K562 (cell line): ENCODE measurements around the gene TMEM135. TPM values are rescaled to one million over a fixed set of nuclear protein-coding genes. Genes with fewer than 3 reads are reported as not detected.

Experiments used
- ATAC-seq: fragments of 200-7000 bp; cut with Tn5 transposase; 3 replicates; pipeline ENCODE4 v1.9.1; 2020; ENCODE audit warnings: moderate library complexity
- BruUV-seq: library from RNA; stranded (reverse); fragments of 400-500 nt; replicated peaks from 2 replicates; lab custom pipeline; 2021; lab: Mats Ljungman, UMichigan
- CTCF ChIA-PET: fragments of 300-600 bp; formaldehyde crosslinking; extraction: SDS; loops from one replicate; lab custom pipeline; 2021; ENCODE audit warnings: low intra/inter-chr PET ratio; lab: Yijun Ruan, JAX
- POLR2A ChIA-PET: fragments of 300-600, 350-650 bp; sonication (Branson Sonifier 250); formaldehyde crosslinking; extraction: SDS; loops from one replicate; lab custom pipeline; 2021; ENCODE audit warnings: antibody characterized with exemption, inconsistent platforms; lab: Yijun Ruan, JAX
- DNase-seq, 4 experiments: peaks; one replicate each; pipeline versions ENCODE4 v3.0.0 to v3.0.0-alpha.2; 2011 to 2018; ENCODE audit warnings: low spot score in 3 of 4, mixed read lengths in 3 of 4; ENCODE audit errors: extremely low read depth in 1 of 4
- FAIRE-seq: peaks from 2 replicates; lab custom pipeline; 2011; peaks lifted over from hg19 to GRCh38; lab: Jason Lieb, UNC
- H2AFZ ChIP-seq: 2 replicates; pipeline ENCODE4 v1.6.0; 2011; ENCODE audit warnings: low read depth, low read length, control low read depth, inconsistent platforms
- H3K27ac ChIP-seq: fragments of 200-600 bp; 3 replicates; pipeline ENCODE4 v1.8.0; 2011; ENCODE audit warnings: low read depth, mild to moderate bottlenecking, control low read depth, inconsistent platforms, low read length, moderate library complexity, mixed read lengths; ENCODE audit errors: extremely low read depth
- H3K27me3 ChIP-seq, 2 experiments: fragments of 300-600 bp in 1 of 2; 2 replicates in 1 of 2; 3 replicates in 1 of 2; pipeline versions ENCODE4 v1.6.0 to v1.8.0; 2011; ENCODE audit warnings: inconsistent platforms in 2 of 2, low read length in 2 of 2, mild to moderate bottlenecking in 1 of 2, mixed read lengths in 1 of 2, moderate library complexity in 1 of 2; ENCODE audit not compliant: control insufficient read depth in 2 of 2, insufficient read depth in 2 of 2
- H3K36me3 ChIP-seq: fragments of 300-600 bp; 3 replicates; pipeline ENCODE4 v1.8.0; 2011; ENCODE audit warnings: mild to moderate bottlenecking, low read length, inconsistent platforms; ENCODE audit not compliant: control insufficient read depth, insufficient read depth
- H3K4me1 ChIP-seq, 2 experiments: fragments of 200-600 bp in 1 of 2; replicated peaks in 1 of 2; 2 replicates in 1 of 2; 3 replicates in 1 of 2; pipeline versions ENCODE4 v1.5.1 to v1.8.0; 2011; ENCODE audit warnings: inconsistent platforms in 2 of 2, low read length in 2 of 2, mild to moderate bottlenecking in 1 of 2, mixed read lengths in 1 of 2, moderate library complexity in 1 of 2; ENCODE audit not compliant: control insufficient read depth in 2 of 2, insufficient read depth in 2 of 2
- H3K4me2 ChIP-seq: 2 replicates; pipeline ENCODE4 v1.6.1; 2011; ENCODE audit warnings: low read length, control low read depth, inconsistent platforms, mixed read lengths; ENCODE audit not compliant: insufficient read depth
- H3K4me3 ChIP-seq: fragments of 200-600 bp; sonication (generic), shearing (Covaris generic); 2 replicates; pipeline ENCODE4 v1.5.1; 2016; ENCODE audit warnings: control low read depth, inconsistent platforms
- H3K79me2 ChIP-seq: fragments of 200-600 bp; 3 replicates; pipeline ENCODE4 v1.8.0; 2011; ENCODE audit warnings: low read length, inconsistent platforms; ENCODE audit not compliant: control insufficient read depth, insufficient read depth
- H3K9ac ChIP-seq, 2 experiments: 2 replicates each; pipeline versions ENCODE4 v1.6.0 to v1.6.1; 2011; ENCODE audit warnings: low read depth in 2 of 2, low read length in 2 of 2, control low read depth in 1 of 2, inconsistent platforms in 1 of 2, mild to moderate bottlenecking in 1 of 2, mixed read lengths in 1 of 2; ENCODE audit not compliant: insufficient read depth in 1 of 2
- H3K9me1 ChIP-seq: one replicate; pipeline ENCODE4 v1.6.0; 2011; ENCODE audit warnings: inconsistent platforms, mild to moderate bottlenecking, low read length, moderate library complexity; ENCODE audit not compliant: control insufficient read depth, insufficient read depth
- H3K9me3 ChIP-seq: replicated peaks from 2 replicates; pipeline ENCODE4 v1.5.1; 2011; ENCODE audit warnings: low read depth, low read length, inconsistent platforms; ENCODE audit not compliant: control insufficient read depth, insufficient read depth
- H4K20me1 ChIP-seq: replicated peaks from 2 replicates; pipeline ENCODE4 v1.6.1; 2011; ENCODE audit warnings: low read length, inconsistent platforms, mixed read lengths; ENCODE audit not compliant: control insufficient read depth, insufficient read depth
- BMI1 ChIP-seq: fragments of 150-350 bp; IDR thresholded peaks from 2 replicates; pipeline ENCODE4 v1.6.1; 2014; ENCODE audit warnings: low read length
- CCNT2 ChIP-seq: IDR thresholded peaks from 2 replicates; pipeline ENCODE4 v1.6.1; 2011; ENCODE audit warnings: borderline replicate concordance, low read depth, mild to moderate bottlenecking, moderate library complexity, mixed read lengths, low read length; ENCODE audit not compliant: insufficient read length; ENCODE audit errors: extremely low read depth
- NCOA4 ChIP-seq: fragments of 450-650 bp; IDR thresholded peaks from 2 replicates; pipeline ENCODE4 v1.6.1; 2018; ENCODE audit warnings: mild to moderate bottlenecking; ENCODE audit not compliant: partially characterized antibody
- WGBS: fragments of 100-300 bp; shearing (Covaris generic); methylation state at CpG from one replicate; pipeline ENCODE4 v1.1.6; 2016; ENCODE audit warnings: low coverage, mixed read lengths; ENCODE audit not compliant: insufficient coverage; ENCODE audit errors: missing lambda C conversion rate; 5-methylcytosine and 5-hydroxymethylcytosine counted together
- in situ Hi-C: fragments of 300-500 bp; cut with MboI; formaldehyde crosslinking; loops from 4 replicates; pipeline ENCODE4 v1.15.0; 2018; ENCODE audit warnings: inconsistent platforms, mixed read lengths
- intact Hi-C: fragments of 100-400 bp; cut with micrococcal nuclease; formaldehyde crosslinking; loops from 2 replicates; pipeline ENCODE4 v1.14.2; 2022
- polyA plus RNA-seq, 8 experiments: library from polyadenylated mRNA; depleted of rRNA in 4 of 8; stranded (reverse) in 5 of 8; unstranded in 3 of 8; fragments of >200 nt; fragmentation: Nextera tagmentation in 2 of 8; fragmentation: Illumina TruSeq in 1 of 8; extraction: Ambion mirVana in 2 of 8; extraction: Trizol in 1 of 8; gene quantifications; 2 replicates each; pipeline versions ENCODE4 v1.2.1 to v1.2.3, GENCODE V29; 2011 to 2014; ENCODE audit warnings: inconsistent platforms in 1 of 8, missing spikeins in 1 of 8
- total RNA-seq, 7 experiments: library from RNA; depleted of rRNA in 6 of 7; stranded (reverse); fragments of >200 nt in 6 of 7; fragmentation: Illumina TruSeq in 2 of 7; extraction: Trizol in 2 of 7; gene quantifications; 2 replicates each; pipeline versions ENCODE4 v1.2.1 to v1.2.3, GENCODE V29; 2011 to 2021; ENCODE audit warnings: low replicate concordance in 1 of 7
- TF ChIP-seq, protein P1 (sequence below): fragments of 250-450 bp; sonication (Bioruptor Pico); IDR thresholded peaks from 2 replicates; pipeline ENCODE4 v1.4.0; 2020; ENCODE audit warnings: borderline replicate concordance
- TF ChIP-seq, protein P2 (sequence below): sonication (generic); formaldehyde crosslinking; IDR thresholded peaks from 2 replicates; pipeline ENCODE4 v1.9.0; 2022; ENCODE audit warnings: mild to moderate bottlenecking, missing genetic modification reagents
- TF ChIP-seq, protein P3 (sequence below): fragments of 250-450 bp; sonication (Bioruptor Pico); IDR thresholded peaks from 2 replicates; pipeline ENCODE4 v1.4.0; 2020
- TF ChIP-seq, protein P4 (sequence below): fragments of 450-650 bp; formaldehyde crosslinking; IDR thresholded peaks from 2 replicates; pipeline ENCODE4 v1.4.0; 2020; ENCODE audit warnings: mild to moderate bottlenecking, moderate library complexity
- TF ChIP-seq, protein P5 (sequence below), 2 experiments: fragments of 450-650 bp; conservative IDR thresholded peaks; 2 replicates each; pipeline ENCODE4 v1.6.1; 2017; ENCODE audit warnings: mild to moderate bottlenecking in 2 of 2, moderate library complexity in 2 of 2
- TF ChIP-seq, protein P6 (sequence below): fragments of 250-450 bp; sonication (Bioruptor Pico); IDR thresholded peaks from 2 replicates; pipeline ENCODE4 v1.9.0; 2021; ENCODE audit warnings: mild to moderate bottlenecking

The TMEM135 gene
- total and polyA plus RNA-seq, 9 of the 15 experiments (the other 6 are each of a cell fraction or from before 2014, with no cell fraction given): 17.3 to 53.6 (median 24.9) TPM

DNA sequence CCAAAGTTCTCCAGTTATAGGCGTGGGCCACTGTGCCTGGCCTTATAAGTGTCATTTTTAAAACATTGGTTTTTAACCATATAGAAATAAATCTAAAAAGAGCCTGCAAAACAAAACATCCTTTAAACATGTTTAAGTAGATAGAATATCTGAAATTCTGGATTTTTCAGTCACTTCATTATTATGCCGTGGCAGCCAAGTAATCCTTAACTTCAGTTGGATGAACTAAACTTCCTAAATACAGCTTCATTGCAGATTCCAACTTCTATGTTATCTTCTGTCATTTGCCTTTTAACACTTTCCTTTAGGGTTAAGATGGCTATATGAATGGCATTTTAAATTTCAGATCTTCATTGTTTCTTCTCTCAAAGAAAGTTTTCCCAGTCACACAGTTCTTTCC is 291.4 kb downstream of the TMEM135 start (continued):
- TF ChIP-seq, protein P1, sequence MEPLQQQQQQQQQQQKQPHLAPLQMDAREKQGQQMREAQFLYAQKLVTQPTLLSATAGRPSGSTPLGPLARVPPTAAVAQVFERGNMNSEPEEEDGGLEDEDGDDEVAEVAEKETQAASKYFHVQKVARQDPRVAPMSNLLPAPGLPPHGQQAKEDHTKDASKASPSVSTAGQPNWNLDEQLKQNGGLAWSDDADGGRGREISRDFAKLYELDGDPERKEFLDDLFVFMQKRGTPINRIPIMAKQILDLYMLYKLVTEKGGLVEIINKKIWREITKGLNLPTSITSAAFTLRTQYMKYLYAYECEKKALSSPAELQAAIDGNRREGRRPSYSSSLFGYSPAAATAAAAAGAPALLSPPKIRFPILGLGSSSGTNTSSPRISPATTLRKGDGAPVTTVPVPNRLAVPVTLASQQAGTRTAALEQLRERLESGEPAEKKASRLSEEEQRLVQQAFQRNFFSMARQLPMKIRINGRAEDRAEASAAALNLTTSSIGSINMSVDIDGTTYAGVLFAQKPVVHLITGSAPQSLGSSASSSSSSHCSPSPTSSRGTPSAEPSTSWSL: no peak

- POLR2A ChIA-PET: interaction anchor here (0.5 to 1.0 kb wide), 3 partner anchors 29 to 391 kb away, joined by 3 read pairs; no protein-coding TSS in a partner anchor
- H3K4me2 ChIP-seq: no peak overlapping the region
- TF ChIP-seq NCOA4 (no peak), CCNT2 (no peak), BMI1 (no peak)
- TF ChIP-seq, protein P2, sequence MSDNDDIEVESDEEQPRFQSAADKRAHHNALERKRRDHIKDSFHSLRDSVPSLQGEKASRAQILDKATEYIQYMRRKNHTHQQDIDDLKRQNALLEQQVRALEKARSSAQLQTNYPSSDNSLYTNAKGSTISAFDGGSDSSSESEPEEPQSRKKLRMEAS: no peak
- TF ChIP-seq, protein P3, sequence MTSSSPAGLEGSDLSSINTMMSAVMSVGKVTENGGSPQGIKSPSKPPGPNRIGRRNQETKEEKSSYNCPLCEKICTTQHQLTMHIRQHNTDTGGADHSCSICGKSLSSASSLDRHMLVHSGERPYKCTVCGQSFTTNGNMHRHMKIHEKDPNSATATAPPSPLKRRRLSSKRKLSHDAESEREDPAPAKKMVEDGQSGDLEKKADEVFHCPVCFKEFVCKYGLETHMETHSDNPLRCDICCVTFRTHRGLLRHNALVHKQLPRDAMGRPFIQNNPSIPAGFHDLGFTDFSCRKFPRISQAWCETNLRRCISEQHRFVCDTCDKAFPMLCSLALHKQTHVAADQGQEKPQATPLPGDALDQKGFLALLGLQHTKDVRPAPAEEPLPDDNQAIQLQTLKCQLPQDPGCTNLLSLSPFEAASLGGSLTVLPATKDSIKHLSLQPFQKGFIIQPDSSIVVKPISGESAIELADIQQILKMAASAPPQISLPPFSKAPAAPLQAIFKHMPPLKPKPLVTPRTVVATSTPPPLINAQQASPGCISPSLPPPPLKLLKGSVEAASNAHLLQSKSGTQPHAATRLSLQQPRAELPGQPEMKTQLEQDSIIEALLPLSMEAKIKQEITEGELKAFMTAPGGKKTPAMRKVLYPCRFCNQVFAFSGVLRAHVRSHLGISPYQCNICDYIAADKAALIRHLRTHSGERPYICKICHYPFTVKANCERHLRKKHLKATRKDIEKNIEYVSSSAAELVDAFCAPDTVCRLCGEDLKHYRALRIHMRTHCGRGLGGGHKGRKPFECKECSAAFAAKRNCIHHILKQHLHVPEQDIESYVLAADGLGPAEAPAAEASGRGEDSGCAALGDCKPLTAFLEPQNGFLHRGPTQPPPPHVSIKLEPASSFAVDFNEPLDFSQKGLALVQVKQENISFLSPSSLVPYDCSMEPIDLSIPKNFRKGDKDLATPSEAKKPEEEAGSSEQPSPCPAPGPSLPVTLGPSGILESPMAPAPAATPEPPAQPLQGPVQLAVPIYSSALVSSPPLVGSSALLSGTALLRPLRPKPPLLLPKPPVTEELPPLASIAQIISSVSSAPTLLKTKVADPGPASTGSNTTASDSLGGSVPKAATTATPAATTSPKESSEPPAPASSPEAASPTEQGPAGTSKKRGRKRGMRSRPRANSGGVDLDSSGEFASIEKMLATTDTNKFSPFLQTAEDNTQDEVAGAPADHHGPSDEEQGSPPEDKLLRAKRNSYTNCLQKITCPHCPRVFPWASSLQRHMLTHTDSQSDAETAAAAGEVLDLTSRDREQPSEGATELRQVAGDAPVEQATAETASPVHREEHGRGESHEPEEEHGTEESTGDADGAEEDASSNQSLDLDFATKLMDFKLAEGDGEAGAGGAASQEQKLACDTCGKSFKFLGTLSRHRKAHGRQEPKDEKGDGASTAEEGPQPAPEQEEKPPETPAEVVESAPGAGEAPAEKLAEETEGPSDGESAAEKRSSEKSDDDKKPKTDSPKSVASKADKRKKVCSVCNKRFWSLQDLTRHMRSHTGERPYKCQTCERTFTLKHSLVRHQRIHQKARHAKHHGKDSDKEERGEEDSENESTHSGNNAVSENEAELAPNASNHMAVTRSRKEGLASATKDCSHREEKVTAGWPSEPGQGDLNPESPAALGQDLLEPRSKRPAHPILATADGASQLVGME (CRISPR knock-in tag): no peak
- TF ChIP-seq, protein P4, sequence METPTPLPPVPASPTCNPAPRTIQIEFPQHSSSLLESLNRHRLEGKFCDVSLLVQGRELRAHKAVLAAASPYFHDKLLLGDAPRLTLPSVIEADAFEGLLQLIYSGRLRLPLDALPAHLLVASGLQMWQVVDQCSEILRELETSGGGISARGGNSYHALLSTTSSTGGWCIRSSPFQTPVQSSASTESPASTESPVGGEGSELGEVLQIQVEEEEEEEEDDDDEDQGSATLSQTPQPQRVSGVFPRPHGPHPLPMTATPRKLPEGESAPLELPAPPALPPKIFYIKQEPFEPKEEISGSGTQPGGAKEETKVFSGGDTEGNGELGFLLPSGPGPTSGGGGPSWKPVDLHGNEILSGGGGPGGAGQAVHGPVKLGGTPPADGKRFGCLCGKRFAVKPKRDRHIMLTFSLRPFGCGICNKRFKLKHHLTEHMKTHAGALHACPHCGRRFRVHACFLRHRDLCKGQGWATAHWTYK (CRISPR knock-in tag): no peak
- TF ChIP-seq, protein P5, sequence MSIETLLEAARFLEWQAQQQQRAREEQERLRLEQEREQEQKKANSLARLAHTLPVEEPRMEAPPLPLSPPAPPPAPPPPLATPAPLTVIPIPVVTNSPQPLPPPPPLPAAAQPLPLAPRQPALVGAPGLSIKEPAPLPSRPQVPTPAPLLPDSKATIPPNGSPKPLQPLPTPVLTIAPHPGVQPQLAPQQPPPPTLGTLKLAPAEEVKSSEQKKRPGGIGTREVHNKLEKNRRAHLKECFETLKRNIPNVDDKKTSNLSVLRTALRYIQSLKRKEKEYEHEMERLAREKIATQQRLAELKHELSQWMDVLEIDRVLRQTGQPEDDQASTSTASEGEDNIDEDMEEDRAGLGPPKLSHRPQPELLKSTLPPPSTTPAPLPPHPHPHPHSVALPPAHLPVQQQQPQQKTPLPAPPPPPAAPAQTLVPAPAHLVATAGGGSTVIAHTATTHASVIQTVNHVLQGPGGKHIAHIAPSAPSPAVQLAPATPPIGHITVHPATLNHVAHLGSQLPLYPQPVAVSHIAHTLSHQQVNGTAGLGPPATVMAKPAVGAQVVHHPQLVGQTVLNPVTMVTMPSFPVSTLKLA (conservative IDR thresholded peaks at IDR 0.05): no peak
- TF ChIP-seq, protein P6, sequence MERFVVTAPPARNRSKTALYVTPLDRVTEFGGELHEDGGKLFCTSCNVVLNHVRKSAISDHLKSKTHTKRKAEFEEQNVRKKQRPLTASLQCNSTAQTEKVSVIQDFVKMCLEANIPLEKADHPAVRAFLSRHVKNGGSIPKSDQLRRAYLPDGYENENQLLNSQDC: no peak
These were observed 292.5 kb downstream of the TMEM135 start for GRCh38 chr11:87330187-87330601.

More at GRCh38 chr11:87330187-87330601, 292.5 kb downstream of the TMEM135 start:
- Histone ChIP-seq H2AFZ (no peak overlapping the region), H3K9me3 (no peaks in the 10 kb centered on the region), H3K27ac (no peak overlapping the region), H3K36me3 (no peaks in the 10 kb centered on the region), H3K4me1 (no peaks in the 10 kb centered on the region), H3K79me2 (no peaks in the 10 kb centered on the region), H4K20me1 (no peaks in the 10 kb centered on the region), H3K9me1 (no peaks in the 10 kb centered on the region), H3K9ac (no peak overlapping the region), H3K4me3 (no peak overlapping the region), H3K27me3 (no peaks in the 10 kb centered on the region)
- CTCF ChIA-PET: no interaction called here
- no peak for FAIRE-seq
- ATAC-seq: no peak
- no peak for DNase-seq
- intact Hi-C loops (no loop called here), in situ Hi-C loops (no loop called here)
- WGBS: 17% methylated on average over 1 of the region's 1 CpG
- no TSS peak for BruUV-seq
